Activated naive CD4-positive, alpha-beta T cell treated with anti-CD3 and anti-CD28 coated beads, Interleukin-2, amount 50 U/mL, for 16 hours (primary cell): ENCODE measurements around the gene PDGFD.

Source experiments
- DNase-seq: peaks from one replicate; pipeline ENCODE4 v3.0.0-alpha.2; 2020

Gene PDGFD

GRCh38 chr11:104164028-104164520 lies at the start of gene PDGFD:
Gene PDGFD, minus strand, starts transcription at chr11:104164147.
- DNase-seq = no peak

GRCh38 chr11:104206936-104207335 lies 43.0 kb upstream of the PDGFD start:
- DNase-seq = no peak

GRCh38 chr11:104205838-104206237 lies 41.9 kb upstream of the PDGFD start:
- DNase-seq = no peak

GRCh38 chr11:104200688-104201087 lies 36.7 kb upstream of the PDGFD start:
- DNase-seq = no peak

GRCh38 chr11:104199053-104199452 lies 35.1 kb upstream of the PDGFD start:
- no peak for DNase-seq

- no peak for DNase-seq
These were observed 34.6 kb upstream of the PDGFD start for GRCh38 chr11:104198576-104198975.

GRCh38 chr11:104191124-104191523 lies 27.2 kb upstream of the PDGFD start:
- no peak for DNase-seq

GRCh38 chr11:104183593-104183992 lies 19.6 kb upstream of the PDGFD start:
- no peak for DNase-seq

GRCh38 chr11:104175769-104176168 lies 11.8 kb upstream of the PDGFD start:
- no peak for DNase-seq

GRCh38 chr11:104169091-104169490 lies 5.1 kb upstream of the PDGFD start:
- DNase-seq = no peak

- no peak for DNase-seq
These were observed 1.1 kb upstream of the PDGFD start for GRCh38 chr11:104165014-104165413.

- no peak for DNase-seq
These were observed 583 bp downstream of the PDGFD start for GRCh38 chr11:104163100-104164027.

- no peak for DNase-seq
These were observed 2.0 kb downstream of the PDGFD start for GRCh38 chr11:104161751-104162450.

- DNase-seq = no peak
These were observed 4.6 kb downstream of the PDGFD start for GRCh38 chr11:104159356-104159755.

GRCh38 chr11:104155375-104155774 lies 8.6 kb downstream of the PDGFD start:
- DNase-seq = no peak

GRCh38 chr11:104154296-104154695 lies 9.7 kb downstream of the PDGFD start:
- no peak for DNase-seq

GRCh38 chr11:104152941-104153505 lies 10.9 kb downstream of the PDGFD start:
- DNase-seq = no peak

- DNase-seq = no peak
These were observed 12.3 kb downstream of the PDGFD start for GRCh38 chr11:104151404-104152204.

GRCh38 chr11:104148706-104149105 lies 15.2 kb downstream of the PDGFD start:
- no peak for DNase-seq

- no peak for DNase-seq
These were observed 15.9 kb downstream of the PDGFD start for GRCh38 chr11:104148074-104148473.

GRCh38 chr11:104146943-104147342 lies 17.0 kb downstream of the PDGFD start:
- no peak for DNase-seq

GRCh38 chr11:104146421-104146820 lies 17.5 kb downstream of the PDGFD start:
- DNase-seq = no peak

- DNase-seq = no peak
These were observed 18.9 kb downstream of the PDGFD start for GRCh38 chr11:104145062-104145461.
